Stimulated activated naive B cell treated with anti-CD40 and anti-IgM and Interleukin-4, amounts not matched to agents 10 μg/mL and 1 μg/mL and 100 μg/mL, for 72 hours (primary cell): ENCODE data around the gene DVL1.

ENCODE experiments used
- ATAC-seq, 2 donors: fragments of 150-1000 bp; cut with Tn5 transposase; replicated peaks; 2 replicates each; pipeline ENCODE4 v1.10.0; 2021; ENCODE audit warnings: moderate library complexity in 1 of 2
- DNase-seq: peaks from one replicate; pipeline ENCODE4 v3.0.0; 2021
- H3K27ac Mint-ChIP-seq: one replicate; pipeline ENCODE4 v1.8.0; 2022; ENCODE audit warnings: mild to moderate bottlenecking, mixed read lengths
- H3K27me3 Mint-ChIP-seq, 2 donors: one replicate each; pipeline ENCODE4 v1.8.0; 2022; ENCODE audit warnings: mixed read lengths in 2 of 2
- H3K36me3 Mint-ChIP-seq, 2 donors: one replicate each; pipeline ENCODE4 v1.8.0; 2022; ENCODE audit warnings: mixed read lengths in 2 of 2, mild to moderate bottlenecking in 1 of 2
- H3K4me1 Mint-ChIP-seq, 2 donors: one replicate each; pipeline ENCODE4 v1.8.0; 2022; ENCODE audit warnings: mixed read lengths in 2 of 2, mild to moderate bottlenecking in 1 of 2
- H3K4me3 Mint-ChIP-seq, 2 donors: one replicate each; pipeline ENCODE4 v1.8.0; 2022; ENCODE audit warnings: mild to moderate bottlenecking in 2 of 2, mixed read lengths in 2 of 2, moderate library complexity in 1 of 2
- H3K9me3 Mint-ChIP-seq, 2 donors: one replicate each; pipeline ENCODE4 v1.8.0; 2022; ENCODE audit warnings: mixed read lengths in 2 of 2, mild to moderate bottlenecking in 1 of 2

The DVL1 gene

DNA sequence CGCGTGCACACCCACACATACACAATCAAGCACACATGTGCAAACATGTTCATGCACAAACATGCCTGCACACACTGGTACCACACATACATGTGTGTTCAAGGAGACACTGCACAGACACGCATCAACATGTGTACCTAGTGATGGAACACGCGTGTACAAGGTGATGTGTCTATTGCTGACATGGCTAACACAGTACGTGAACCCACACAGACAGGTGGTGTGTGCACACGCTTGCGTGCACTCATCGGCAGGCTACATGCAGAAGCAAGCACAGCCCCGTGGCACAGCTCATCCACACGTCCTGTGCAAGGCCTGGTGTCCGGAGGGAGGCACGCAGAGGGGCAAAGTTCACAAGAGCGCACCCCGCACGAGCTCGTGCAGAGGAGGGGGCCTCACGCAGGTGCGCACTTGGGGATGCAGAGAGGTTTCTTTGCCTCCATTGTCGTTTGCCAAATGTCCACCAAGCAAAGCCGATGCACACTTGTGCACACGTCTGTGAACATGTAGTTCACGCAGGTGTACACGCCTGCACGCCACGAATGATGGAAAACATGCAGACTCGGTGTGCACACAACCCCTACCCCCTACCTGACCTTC is 42.5 kb downstream of the DVL1 start:
- no peak for ATAC-seq
- Mint-ChIP-seq H3K4me1 (peaks cover 32 to 45% of the 10 kb centered on the region in 2 donors), H3K4me3 (peak overlapping the region; percentile 82 to 89), H3K36me3 (peaks cover 1 to 5% of the 10 kb centered on the region in 2 donors), H3K27me3 (no peaks in the 10 kb centered on the region), H3K9me3 (no peaks in the 10 kb centered on the region), H3K27ac (peak overlapping the region; percentile 67)
- no peak for DNase-seq

DNA sequence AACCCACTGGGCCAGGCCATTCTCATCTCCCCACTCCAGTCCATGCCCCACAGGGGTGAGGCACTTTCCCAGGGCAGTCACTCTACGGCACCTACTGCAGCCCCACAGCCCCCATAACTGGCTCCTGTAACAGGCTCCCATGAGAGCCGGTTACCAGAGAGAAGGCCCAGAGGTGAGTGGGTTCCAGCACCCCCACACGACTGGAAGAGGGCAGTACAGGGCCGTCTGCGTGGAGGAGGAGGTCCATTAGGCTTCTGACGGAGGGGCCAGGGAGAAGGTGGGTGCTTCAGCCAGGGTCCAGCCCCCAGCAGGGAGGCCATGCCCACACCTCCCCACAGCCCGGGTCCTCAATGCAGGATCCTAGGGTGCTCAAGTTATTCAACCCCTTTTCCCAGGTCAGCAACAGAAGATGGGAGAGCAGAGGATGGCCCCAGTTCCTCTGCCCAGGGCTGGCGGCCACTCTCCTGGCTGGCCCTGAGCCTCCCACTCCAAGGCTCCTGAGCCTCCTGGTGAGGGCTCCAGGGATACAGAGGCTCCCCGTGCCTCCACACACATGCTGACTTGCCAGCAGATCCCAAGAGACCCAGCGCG is 43.1 kb downstream of the DVL1 start:
- DNase-seq (no peak), ATAC-seq (no peak)
- Mint-ChIP-seq H3K4me3 (peak overlapping the region; percentile 82 to 89), H3K27me3 (no peaks in the 10 kb centered on the region), H3K36me3 (peaks cover 1 to 5% of the 10 kb centered on the region in 2 donors), H3K4me1 (peaks cover 32 to 45% of the 10 kb centered on the region in 2 donors), H3K9me3 (no peaks in the 10 kb centered on the region), H3K27ac (peak overlapping the region; percentile 86)

DNA sequence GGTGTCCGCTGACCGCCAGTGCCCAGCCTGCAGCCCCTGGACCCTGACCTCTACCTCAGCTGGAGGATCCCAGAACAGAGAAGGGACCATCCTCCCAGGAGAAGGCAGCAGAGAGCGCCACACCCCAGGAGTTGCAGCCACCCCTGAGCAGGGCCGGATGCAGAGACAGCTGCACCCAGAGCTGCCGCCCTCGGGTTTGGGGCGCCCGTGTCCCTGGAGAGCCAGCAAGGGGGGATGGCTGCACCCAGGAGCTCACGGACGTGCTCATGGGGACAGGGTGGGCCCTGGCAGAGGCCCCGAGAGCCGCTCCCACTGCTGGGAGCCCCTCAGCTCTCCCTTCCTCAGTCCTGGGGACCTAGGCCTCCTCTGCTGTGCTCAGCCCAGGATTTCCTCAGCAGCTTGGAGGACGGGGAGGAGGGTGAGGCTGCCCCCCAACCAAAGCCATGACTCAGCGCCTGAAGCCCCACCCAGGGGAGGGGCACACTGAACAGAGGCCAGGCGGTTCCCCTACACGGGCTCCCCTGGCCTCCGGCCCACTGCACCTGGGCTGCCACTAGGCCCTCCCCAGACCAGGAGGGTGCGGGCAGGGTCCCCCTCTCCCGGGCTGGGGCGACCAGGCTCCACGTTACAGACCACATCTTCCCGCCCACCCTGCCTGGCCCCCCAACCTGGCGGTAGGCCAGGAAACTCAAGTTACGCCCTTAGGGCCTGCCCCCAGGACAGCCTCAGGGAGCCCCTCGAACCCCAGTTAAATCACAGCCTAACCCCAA is 43.7 kb downstream of the DVL1 start:
- DNase-seq (peak; percentile 43), ATAC-seq (peak; percentile 26 to 28)
- no peaks in the 10 kb centered on the region for H3K9me3 Mint-ChIP-seq
- H3K36me3 Mint-ChIP-seq = peaks cover 1 to 2% of the 10 kb centered on the region in 2 donors
- H3K4me1 Mint-ChIP-seq = peaks cover 31 to 41% of the 10 kb centered on the region in 2 donors
- H3K4me3 Mint-ChIP-seq = peak overlapping the region; percentile 82 to 89
- H3K27me3 Mint-ChIP-seq = no peaks in the 10 kb centered on the region
- peak overlapping the region; percentile 86 for H3K27ac Mint-ChIP-seq

DNA sequence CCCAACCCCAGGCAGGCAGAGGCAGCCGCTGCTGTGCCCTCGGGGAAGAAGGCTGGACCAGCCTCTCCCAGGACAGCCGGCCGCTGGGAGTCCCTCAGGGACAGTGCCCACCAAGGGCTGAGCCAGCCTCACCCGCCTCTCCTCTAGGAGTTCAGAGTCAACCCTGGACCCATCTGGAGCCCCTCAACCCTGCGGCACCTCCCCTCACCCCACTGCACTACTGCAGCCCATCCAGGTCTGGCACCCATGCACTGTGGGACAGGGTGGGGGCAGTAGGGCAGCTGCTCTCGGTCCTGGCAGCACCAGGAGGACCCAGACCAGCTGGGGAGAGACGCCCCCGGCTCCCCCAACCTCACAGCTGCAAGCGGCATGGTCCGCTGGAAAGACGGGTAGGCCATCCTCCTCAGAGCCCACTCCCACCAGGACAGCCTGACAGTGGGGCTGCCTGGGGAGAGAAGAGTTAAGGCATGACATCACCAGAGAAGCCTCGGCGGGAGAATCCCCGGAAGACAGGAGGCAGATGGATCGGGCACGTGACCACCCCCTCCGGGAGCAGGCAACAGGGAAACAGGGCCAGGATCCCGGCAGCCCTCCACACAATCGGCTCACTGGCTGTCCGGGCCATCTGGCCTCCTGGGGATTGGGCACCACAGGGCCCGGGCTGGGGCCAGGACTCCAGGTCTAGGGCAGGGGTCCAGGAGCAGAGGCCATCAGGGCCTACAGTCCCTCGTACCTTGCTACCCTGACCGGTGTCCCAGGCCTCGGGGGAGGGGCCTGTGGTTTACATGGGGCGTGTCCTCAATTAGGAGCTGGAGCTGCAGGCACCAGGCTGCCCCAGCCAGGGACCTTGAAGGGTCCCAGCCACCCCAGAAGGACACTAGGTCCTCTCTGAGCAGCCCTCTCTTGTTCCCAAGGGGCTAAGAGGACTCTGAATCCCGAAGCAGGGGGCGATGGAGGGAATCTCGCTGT is 44.6 kb downstream of the DVL1 start:
- H3K27me3 Mint-ChIP-seq = no peaks in the 10 kb centered on the region
- H3K4me3 Mint-ChIP-seq = peak overlapping the region in 1 of 2 donors; percentile 89
- no peaks in the 10 kb centered on the region for H3K9me3 Mint-ChIP-seq
- ATAC-seq (no peak), DNase-seq (no peak)
- H3K4me1 Mint-ChIP-seq = peaks cover 26 to 34% of the 10 kb centered on the region in 2 donors
- peaks cover 0 to 1% of the 10 kb centered on the region in 2 donors for H3K36me3 Mint-ChIP-seq
- H3K27ac Mint-ChIP-seq = peak overlapping the region; percentile 84

DNA sequence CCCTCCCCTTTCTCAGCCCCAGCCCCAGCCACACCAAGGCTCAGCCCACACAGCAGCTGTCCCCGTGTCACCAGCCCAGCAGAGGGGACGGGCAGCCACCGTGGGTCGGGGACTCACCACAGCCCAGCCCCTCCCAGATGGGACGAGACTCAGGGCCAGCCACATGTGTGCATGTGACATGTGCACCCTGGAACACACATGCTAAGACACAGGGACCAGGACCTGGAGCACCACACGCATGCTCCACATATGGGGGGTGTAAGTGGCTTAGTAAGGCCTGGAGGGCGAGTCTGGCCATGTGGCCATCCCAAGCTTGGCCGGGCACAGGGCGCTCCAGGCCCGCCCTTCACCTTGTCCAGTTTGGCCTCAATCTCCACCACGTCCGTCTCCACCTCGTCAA is 45.5 kb downstream of the DVL1 start:
- no peaks in the 10 kb centered on the region for H3K27me3 Mint-ChIP-seq
- H3K4me3 Mint-ChIP-seq = no peak overlapping the region
- no peaks in the 10 kb centered on the region for H3K9me3 Mint-ChIP-seq
- H3K36me3 Mint-ChIP-seq = peaks cover 0 to 3% of the 10 kb centered on the region in 2 donors
- DNase-seq (no peak), ATAC-seq (no peak)
- no peak overlapping the region for H3K27ac Mint-ChIP-seq
- peaks cover 26 to 31% of the 10 kb centered on the region in 2 donors for H3K4me1 Mint-ChIP-seq

DNA sequence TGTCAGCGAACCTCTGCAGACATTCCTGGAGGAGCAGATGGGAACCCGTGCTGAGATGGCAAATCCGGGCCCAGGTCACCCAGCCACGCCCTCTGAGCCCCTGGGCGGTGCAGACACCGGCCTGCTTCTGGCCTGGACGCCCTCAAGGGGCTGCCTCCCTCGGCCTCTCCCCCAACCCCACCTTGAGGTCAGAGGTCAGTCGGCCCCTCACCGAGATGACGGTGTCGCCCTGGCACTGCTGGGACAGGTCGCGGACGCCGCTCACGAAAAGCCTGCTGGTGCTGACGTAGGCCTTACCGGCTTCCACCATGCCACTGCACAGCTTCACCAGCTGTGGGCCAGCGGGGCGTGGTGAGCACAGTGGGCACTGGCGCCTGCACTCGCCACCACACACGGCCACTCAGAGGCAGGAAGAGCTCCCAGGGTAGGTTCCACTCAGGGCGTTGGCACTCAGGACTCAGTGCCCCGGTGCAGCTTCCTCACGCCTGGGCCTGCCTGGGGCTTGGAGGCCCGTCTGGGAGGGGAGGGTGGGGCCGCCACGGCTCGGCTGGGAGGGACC is 46.2 kb downstream of the DVL1 start:
- Mint-ChIP-seq H3K4me1 (peaks cover 26 to 31% of the 10 kb centered on the region in 2 donors), H3K9me3 (no peaks in the 10 kb centered on the region), H3K27me3 (no peaks in the 10 kb centered on the region), H3K36me3 (peaks cover 0 to 4% of the 10 kb centered on the region in 2 donors), H3K4me3 (no peak overlapping the region), H3K27ac (no peak overlapping the region)
- no peak for DNase-seq
- no peak for ATAC-seq

DNA sequence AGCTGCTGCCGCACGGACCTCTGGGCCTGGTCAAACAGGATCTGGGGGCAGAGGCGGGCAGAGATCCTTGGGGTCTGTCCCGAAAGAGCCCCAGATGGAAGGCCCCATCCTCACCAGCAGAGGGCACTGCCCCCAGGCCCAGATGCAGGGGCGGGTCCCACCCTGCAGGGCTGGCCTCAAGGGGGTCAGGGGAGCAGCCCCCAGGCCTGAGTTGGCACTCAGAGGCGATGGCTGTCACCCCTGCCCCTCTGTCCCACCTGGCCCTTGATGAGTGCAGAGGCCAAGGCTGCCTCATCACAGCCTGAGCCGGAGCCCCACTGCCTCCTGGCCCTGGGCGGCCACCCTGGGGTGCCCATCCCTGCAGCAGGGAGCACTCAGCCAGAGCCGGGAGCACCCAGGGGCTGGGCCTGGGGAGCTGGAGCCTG is 47.2 kb downstream of the DVL1 start:
- ATAC-seq (no peak), DNase-seq (no peak)
- Mint-ChIP-seq H3K27me3 (no peaks in the 10 kb centered on the region), H3K4me1 (peaks cover 24 to 27% of the 10 kb centered on the region in 2 donors), H3K4me3 (no peak overlapping the region), H3K36me3 (peaks cover 0 to 5% of the 10 kb centered on the region in 2 donors), H3K9me3 (no peaks in the 10 kb centered on the region), H3K27ac (no peak overlapping the region)

DNA sequence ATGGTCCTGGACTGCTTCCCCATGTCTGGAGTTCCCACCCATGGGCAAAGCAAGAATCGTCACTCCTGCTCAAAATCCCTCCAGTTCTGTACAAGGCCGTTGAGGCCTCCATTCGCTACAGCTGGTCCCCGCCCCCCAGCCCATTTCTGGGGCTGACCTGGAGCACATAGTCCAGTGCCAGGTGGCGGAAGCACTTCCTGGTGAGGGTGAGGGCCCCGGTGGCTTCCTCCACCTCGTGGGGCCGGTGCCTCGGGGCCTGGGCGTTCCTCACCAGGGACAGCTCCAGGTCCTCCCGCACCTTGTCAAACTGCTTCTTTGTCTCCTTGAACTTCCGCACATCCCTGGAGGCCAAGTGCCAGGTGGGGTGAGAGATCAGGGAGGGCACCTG is 48.9 kb downstream of the DVL1 start:
- peaks cover 0 to 8% of the 10 kb centered on the region in 2 donors for H3K36me3 Mint-ChIP-seq
- peaks cover 10 to 11% of the 10 kb centered on the region in 2 donors for H3K4me1 Mint-ChIP-seq
- no peak overlapping the region for H3K4me3 Mint-ChIP-seq
- DNase-seq (no peak), ATAC-seq (no peak)
- H3K9me3 Mint-ChIP-seq = no peaks in the 10 kb centered on the region
- H3K27ac Mint-ChIP-seq = no peak overlapping the region
- H3K27me3 Mint-ChIP-seq = no peaks in the 10 kb centered on the region

DNA sequence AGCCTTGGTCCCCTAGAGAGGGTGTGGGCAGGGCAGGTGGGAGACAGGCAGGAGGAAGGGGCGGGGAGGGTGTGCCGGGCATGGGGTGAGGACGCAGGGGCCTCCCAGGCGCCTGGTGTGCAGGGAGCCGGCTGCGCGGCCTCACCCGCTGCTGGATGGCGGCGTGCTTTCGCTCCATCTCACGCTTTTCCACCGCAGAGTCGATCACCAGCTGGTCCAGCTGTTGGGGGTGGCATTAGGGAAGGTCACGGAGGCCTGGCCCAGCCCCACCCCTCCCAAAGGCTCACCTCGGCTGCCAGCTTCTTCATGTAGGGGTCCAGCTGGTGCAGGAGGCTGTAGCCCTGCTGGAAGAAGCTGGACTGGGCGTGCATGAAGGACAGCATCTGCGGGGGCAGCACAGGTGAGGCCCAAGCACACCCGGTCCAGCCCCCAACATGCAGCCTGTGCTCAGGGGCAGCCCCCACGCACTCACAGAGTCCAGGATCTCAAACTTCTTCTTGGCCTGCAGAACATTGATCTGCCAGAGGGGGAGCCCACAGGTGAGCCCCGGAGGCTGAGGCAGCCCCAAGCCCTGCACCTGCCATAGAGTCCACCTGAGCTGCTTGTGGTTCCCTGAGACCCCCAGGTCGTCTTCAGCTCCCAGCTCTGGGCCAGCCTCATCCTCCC is 49.4 kb downstream of the DVL1 start:
- Mint-ChIP-seq H3K4me3 (no peak overlapping the region), H3K36me3 (peaks cover 0 to 12% of the 10 kb centered on the region in 2 donors), H3K9me3 (no peaks in the 10 kb centered on the region), H3K27me3 (no peaks in the 10 kb centered on the region), H3K4me1 (peaks cover 5 to 10% of the 10 kb centered on the region in 2 donors), H3K27ac (no peak overlapping the region)
- ATAC-seq = peak; percentile 78 to 84
- no peak for DNase-seq

DNA sequence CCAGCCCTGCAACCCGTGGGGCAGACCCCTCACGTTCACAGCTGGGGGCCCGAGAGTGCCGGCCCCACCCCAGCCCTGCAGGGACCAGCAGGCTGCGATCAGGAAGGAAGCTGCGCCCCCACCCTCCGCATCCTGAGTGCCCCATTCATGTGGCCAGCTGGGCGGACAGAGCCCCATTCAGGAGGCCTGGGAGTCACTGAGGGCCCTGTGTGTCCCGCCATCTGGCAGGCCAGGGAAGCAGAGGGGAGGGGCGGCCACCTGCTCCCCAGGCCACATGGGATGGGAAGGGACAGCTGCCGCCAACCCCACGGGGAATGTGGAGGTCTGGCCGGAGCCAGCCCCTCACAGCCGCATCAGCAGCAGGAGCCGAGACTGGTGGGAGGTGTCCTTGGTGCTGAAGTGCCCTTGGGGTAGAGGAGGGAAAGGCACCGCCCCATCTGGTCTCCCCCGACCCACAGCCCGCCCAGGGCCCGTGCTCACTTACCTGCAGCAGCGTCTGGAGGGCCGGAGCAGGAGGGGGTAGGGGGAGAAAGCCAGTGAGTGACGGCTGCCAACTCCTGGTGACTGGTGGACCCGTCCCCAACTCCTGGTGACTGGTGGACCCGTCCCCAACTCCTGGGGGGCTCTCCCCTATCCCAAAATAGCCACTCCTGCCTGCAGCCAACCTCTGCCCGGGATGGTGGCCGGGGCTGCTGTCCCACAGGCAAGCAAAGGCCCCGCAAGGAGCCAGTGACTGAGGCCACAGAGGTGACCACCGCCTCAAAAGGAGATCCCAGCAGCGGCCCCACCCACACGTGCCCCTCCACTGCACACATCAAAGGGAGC is 50.1 kb downstream of the DVL1 start:
- ATAC-seq (no peak), DNase-seq (no peak)
- Mint-ChIP-seq H3K4me1 (peaks cover 0 to 5% of the 10 kb centered on the region in 2 donors), H3K27me3 (no peaks in the 10 kb centered on the region), H3K9me3 (no peaks in the 10 kb centered on the region), H3K36me3 (peaks cover 0 to 12% of the 10 kb centered on the region in 2 donors), H3K27ac (no peak overlapping the region), H3K4me3 (no peak overlapping the region)

DNA sequence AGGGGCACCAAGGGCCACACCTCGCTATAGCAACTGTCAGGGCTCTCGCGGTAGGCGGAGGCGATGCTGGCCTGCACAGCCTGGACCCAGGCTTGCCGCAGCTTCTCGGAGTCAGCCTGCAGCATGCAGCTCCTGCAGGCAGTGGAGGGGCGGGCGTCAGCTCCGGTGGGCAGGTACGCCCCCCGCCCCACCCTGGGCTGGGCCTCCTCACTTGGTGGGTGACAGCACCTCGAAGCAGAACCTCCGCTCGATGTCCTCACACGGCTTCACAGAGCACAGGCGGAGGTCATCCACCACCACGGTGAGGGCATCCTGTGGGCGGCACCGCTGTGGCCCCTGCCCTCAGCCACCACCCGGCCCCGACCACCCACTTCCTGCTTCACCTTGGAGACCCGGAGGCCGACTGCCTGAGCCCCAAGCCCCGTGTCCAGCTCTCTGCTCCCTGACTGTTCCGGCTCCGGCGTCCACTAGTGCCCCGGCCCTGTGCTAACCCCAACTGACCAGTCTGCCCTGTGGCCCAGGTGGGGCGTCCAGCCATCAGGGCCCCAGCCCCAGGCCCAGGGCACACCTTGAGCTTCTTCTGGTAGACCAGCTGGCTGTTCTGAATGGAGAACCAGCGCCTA is 51.3 kb downstream of the DVL1 start:
- no peaks in the 10 kb centered on the region for H3K4me1 Mint-ChIP-seq
- no peaks in the 10 kb centered on the region for H3K27me3 Mint-ChIP-seq
- no peaks in the 10 kb centered on the region for H3K9me3 Mint-ChIP-seq
- H3K27ac Mint-ChIP-seq = no peak overlapping the region
- DNase-seq (no peak), ATAC-seq (no peak)
- H3K4me3 Mint-ChIP-seq = no peak overlapping the region
- peaks cover 0 to 12% of the 10 kb centered on the region in 2 donors for H3K36me3 Mint-ChIP-seq
